T-helper 1 cell treated with Interleukin-12 subunit alpha and Interleukin-12 subunit beta and Interleukin-4 antibody, amounts not matched to agents 30 μg/mL and 1 μg/mL, for 36 hours (primary cell): ENCODE results near the gene S100A4.

Source experiments
- H3K27ac Mint-ChIP-seq: one replicate; pipeline ENCODE4 v1.8.0; 2021; ENCODE audit warnings: mild to moderate bottlenecking, mixed read lengths
- H3K27me3 Mint-ChIP-seq: one replicate; pipeline ENCODE4 v1.8.0; 2021; ENCODE audit warnings: low read depth, mixed read lengths
- H3K36me3 Mint-ChIP-seq: one replicate; pipeline ENCODE4 v1.8.0; 2021; ENCODE audit warnings: low read depth, mixed read lengths
- H3K4me1 Mint-ChIP-seq: one replicate; pipeline ENCODE4 v1.8.0; 2021; ENCODE audit warnings: low read depth, mixed read lengths
- H3K4me3 Mint-ChIP-seq: one replicate; pipeline ENCODE4 v1.8.0; 2021; ENCODE audit warnings: mild to moderate bottlenecking, moderate library complexity, mixed read lengths
- H3K9me3 Mint-ChIP-seq: one replicate; pipeline ENCODE4 v1.8.0; 2021; ENCODE audit warnings: mixed read lengths

Gene S100A4

GRCh38 chr1:153506386-153506785 is 39.2 kb downstream of the S100A4 start:
- Mint-ChIP-seq H3K4me1 (peaks cover 14% of the 10 kb centered on the region), H3K27me3 (peaks cover 7% of the 10 kb centered on the region), H3K9me3 (no peaks in the 10 kb centered on the region), H3K36me3 (no peaks in the 10 kb centered on the region), H3K27ac (no peak overlapping the region), H3K4me3 (no peak overlapping the region)

- Mint-ChIP-seq H3K27ac (no peak overlapping the region), H3K27me3 (peaks cover 7% of the 10 kb centered on the region), H3K36me3 (no peaks in the 10 kb centered on the region), H3K9me3 (no peaks in the 10 kb centered on the region), H3K4me1 (peaks cover 7% of the 10 kb centered on the region), H3K4me3 (no peak overlapping the region)
These were observed 40.0 kb downstream of the S100A4 start for GRCh38 chr1:153505576-153505975.

GRCh38 chr1:153503766-153504165 is 41.8 kb downstream of the S100A4 start:
- peaks cover 19% of the 10 kb centered on the region for H3K27me3 Mint-ChIP-seq
- no peak overlapping the region for H3K27ac Mint-ChIP-seq
- no peak overlapping the region for H3K4me3 Mint-ChIP-seq
- H3K36me3 Mint-ChIP-seq, result no peaks in the 10 kb centered on the region
- H3K9me3 Mint-ChIP-seq, result no peaks in the 10 kb centered on the region
- no peaks in the 10 kb centered on the region for H3K4me1 Mint-ChIP-seq

GRCh38 chr1:153498746-153499145 is 46.9 kb downstream of the S100A4 start:
- Mint-ChIP-seq H3K4me1 (no peaks in the 10 kb centered on the region), H3K9me3 (no peaks in the 10 kb centered on the region), H3K27ac (no peak overlapping the region), H3K36me3 (no peaks in the 10 kb centered on the region), H3K4me3 (no peak overlapping the region), H3K27me3 (peaks cover 40% of the 10 kb centered on the region)

GRCh38 chr1:153495536-153495935 is 50.1 kb downstream of the S100A4 start:
- no peak overlapping the region for H3K4me3 Mint-ChIP-seq
- no peaks in the 10 kb centered on the region for H3K4me1 Mint-ChIP-seq
- H3K27me3 Mint-ChIP-seq, result peaks cover 44% of the 10 kb centered on the region
- no peaks in the 10 kb centered on the region for H3K9me3 Mint-ChIP-seq
- no peaks in the 10 kb centered on the region for H3K36me3 Mint-ChIP-seq
- no peak overlapping the region for H3K27ac Mint-ChIP-seq

GRCh38 chr1:153494976-153495535 is 50.5 kb downstream of the S100A4 start:
- no peaks in the 10 kb centered on the region for H3K4me1 Mint-ChIP-seq
- peaks cover 45% of the 10 kb centered on the region for H3K27me3 Mint-ChIP-seq
- H3K36me3 Mint-ChIP-seq, result no peaks in the 10 kb centered on the region
- no peak overlapping the region for H3K4me3 Mint-ChIP-seq
- H3K27ac Mint-ChIP-seq, result no peak overlapping the region
- no peaks in the 10 kb centered on the region for H3K9me3 Mint-ChIP-seq
